ENCODE data around the gene TMBIM1.

Gene TMBIM1

GRCh38 chr2:218264773-218265561 is 27.3 kb downstream of the TMBIM1 start:
- Histone ChIP-seq H3K4me2 (ENCODE audit: low read length) (no peak overlapping the region), H3K9ac (ENCODE audit: low read depth, low read length) (no peak overlapping the region), H3K4me1 (ENCODE audit: control insufficient read depth, insufficient read depth, low read length) (peaks cover 9% of the 10 kb centered on the region), H3K4me3 (ENCODE audit: low read length) (no peak overlapping the region), H3K36me3 (ENCODE audit: insufficient read depth, low read length) (peaks cover 44% of the 10 kb centered on the region), H3K27me3 (ENCODE audit: control insufficient read depth, insufficient read depth, low read length) (no peaks in the 10 kb centered on the region), H3K9me3 (replicated peaks; ENCODE audit: low read length) (no peaks in the 10 kb centered on the region)

- H3K9me3 ChIP-seq (replicated peaks; ENCODE audit: low read length) = no peaks in the 10 kb centered on the region
- H3K36me3 ChIP-seq (ENCODE audit: insufficient read depth, low read length) = peaks cover 40% of the 10 kb centered on the region
- H3K27me3 ChIP-seq (ENCODE audit: control insufficient read depth, insufficient read depth, low read length) = no peaks in the 10 kb centered on the region
- H3K4me1 ChIP-seq (ENCODE audit: control insufficient read depth, insufficient read depth, low read length) = peaks cover 9% of the 10 kb centered on the region
- no peak overlapping the region for H3K4me3 ChIP-seq (ENCODE audit: low read length)
- H3K9ac ChIP-seq (ENCODE audit: low read depth, low read length) = no peak overlapping the region
- H3K4me2 ChIP-seq (ENCODE audit: low read length) = no peak overlapping the region
Measured at GRCh38 chr2:218263817-218264641, 28.3 kb downstream of the TMBIM1 start.

GRCh38 chr2:218262631-218263586 is 29.4 kb downstream of the TMBIM1 start:
- Histone ChIP-seq H3K4me1 (ENCODE audit: control insufficient read depth, insufficient read depth, low read length) (peaks cover 12% of the 10 kb centered on the region), H3K36me3 (ENCODE audit: insufficient read depth, low read length) (peaks cover 40% of the 10 kb centered on the region), H3K27me3 (ENCODE audit: control insufficient read depth, insufficient read depth, low read length) (no peaks in the 10 kb centered on the region), H3K4me2 (ENCODE audit: low read length) (no peak overlapping the region), H3K9ac (ENCODE audit: low read depth, low read length) (no peak overlapping the region), H3K4me3 (ENCODE audit: low read length) (no peak overlapping the region), H3K9me3 (replicated peaks; ENCODE audit: low read length) (no peaks in the 10 kb centered on the region)

GRCh38 chr2:218262237-218262600 is 30.1 kb downstream of the TMBIM1 start:
- H3K27me3 ChIP-seq (ENCODE audit: control insufficient read depth, insufficient read depth, low read length) = no peaks in the 10 kb centered on the region
- H3K4me2 ChIP-seq (ENCODE audit: low read length) = no peak overlapping the region
- H3K9ac ChIP-seq (ENCODE audit: low read depth, low read length) = no peak overlapping the region
- H3K4me3 ChIP-seq (ENCODE audit: low read length) = no peak overlapping the region
- H3K9me3 ChIP-seq (replicated peaks; ENCODE audit: low read length) = no peaks in the 10 kb centered on the region
- peaks cover 12% of the 10 kb centered on the region for H3K4me1 ChIP-seq (ENCODE audit: control insufficient read depth, insufficient read depth, low read length)
- peaks cover 41% of the 10 kb centered on the region for H3K36me3 ChIP-seq (ENCODE audit: insufficient read depth, low read length)

GRCh38 chr2:218261423-218262236 is 30.7 kb downstream of the TMBIM1 start:
- Histone ChIP-seq H3K9me3 (replicated peaks; ENCODE audit: low read length) (no peaks in the 10 kb centered on the region), H3K36me3 (ENCODE audit: insufficient read depth, low read length) (peaks cover 41% of the 10 kb centered on the region), H3K27me3 (ENCODE audit: control insufficient read depth, insufficient read depth, low read length) (no peaks in the 10 kb centered on the region), H3K4me3 (ENCODE audit: low read length) (no peak overlapping the region), H3K9ac (ENCODE audit: low read depth, low read length) (no peak overlapping the region), H3K4me1 (ENCODE audit: control insufficient read depth, insufficient read depth, low read length) (peaks cover 12% of the 10 kb centered on the region), H3K4me2 (ENCODE audit: low read length) (no peak overlapping the region)

- peaks cover 37% of the 10 kb centered on the region for H3K36me3 ChIP-seq (ENCODE audit: insufficient read depth, low read length)
- no peak within 1 kb of the TSS for H3K4me2 ChIP-seq (ENCODE audit: low read length)
- no peak within 1 kb of the TSS for H3K4me3 ChIP-seq (ENCODE audit: low read length)
- H3K9me3 ChIP-seq (replicated peaks; ENCODE audit: low read length) = no peaks in the 10 kb centered on the region
- H3K9ac ChIP-seq (ENCODE audit: low read depth, low read length) = no peak within 1 kb of the TSS
- H3K27me3 ChIP-seq (ENCODE audit: control insufficient read depth, insufficient read depth, low read length) = no peaks in the 10 kb centered on the region
- peaks cover 12% of the 10 kb centered on the region for H3K4me1 ChIP-seq (ENCODE audit: control insufficient read depth, insufficient read depth, low read length)
Measured at GRCh38 chr2:218260742-218261422, 31.4 kb downstream of the TMBIM1 start, which contains the start of gene GPBAR1. TSS of gene GPBAR1 (plus strand) at chr2:218261015. CDS start at chr2:218262725, 1,710 bp downstream.

- no peak overlapping the region for H3K4me3 ChIP-seq (ENCODE audit: low read length)
- H3K27me3 ChIP-seq (ENCODE audit: control insufficient read depth, insufficient read depth, low read length) = no peaks in the 10 kb centered on the region
- no peak overlapping the region for H3K9ac ChIP-seq (ENCODE audit: low read depth, low read length)
- peaks cover 37% of the 10 kb centered on the region for H3K36me3 ChIP-seq (ENCODE audit: insufficient read depth, low read length)
- peaks cover 12% of the 10 kb centered on the region for H3K4me1 ChIP-seq (ENCODE audit: control insufficient read depth, insufficient read depth, low read length)
- no peaks in the 10 kb centered on the region for H3K9me3 ChIP-seq (replicated peaks; ENCODE audit: low read length)
- no peak overlapping the region for H3K4me2 ChIP-seq (ENCODE audit: low read length)
Measured at GRCh38 chr2:218260166-218260565, 32.1 kb downstream of the TMBIM1 start.

- peaks cover 37% of the 10 kb centered on the region for H3K36me3 ChIP-seq (ENCODE audit: insufficient read depth, low read length)
- no peak overlapping the region for H3K4me2 ChIP-seq (ENCODE audit: low read length)
- no peaks in the 10 kb centered on the region for H3K9me3 ChIP-seq (replicated peaks; ENCODE audit: low read length)
- H3K4me1 ChIP-seq (ENCODE audit: control insufficient read depth, insufficient read depth, low read length) = peaks cover 12% of the 10 kb centered on the region
- no peak overlapping the region for H3K9ac ChIP-seq (ENCODE audit: low read depth, low read length)
- H3K27me3 ChIP-seq (ENCODE audit: control insufficient read depth, insufficient read depth, low read length) = no peaks in the 10 kb centered on the region
- no peak overlapping the region for H3K4me3 ChIP-seq (ENCODE audit: low read length)
Measured at GRCh38 chr2:218259099-218259961, 33.0 kb downstream of the TMBIM1 start.

- H3K9ac ChIP-seq (ENCODE audit: low read depth, low read length) = no peak overlapping the region
- no peaks in the 10 kb centered on the region for H3K27me3 ChIP-seq (ENCODE audit: control insufficient read depth, insufficient read depth, low read length)
- H3K9me3 ChIP-seq (replicated peaks; ENCODE audit: low read length) = no peaks in the 10 kb centered on the region
- H3K36me3 ChIP-seq (ENCODE audit: insufficient read depth, low read length) = peaks cover 46% of the 10 kb centered on the region
- H3K4me1 ChIP-seq (ENCODE audit: control insufficient read depth, insufficient read depth, low read length) = peaks cover 21% of the 10 kb centered on the region
- no peak overlapping the region for H3K4me3 ChIP-seq (ENCODE audit: low read length)
- no peak overlapping the region for H3K4me2 ChIP-seq (ENCODE audit: low read length)
Measured at GRCh38 chr2:218257390-218257981, 34.8 kb downstream of the TMBIM1 start.
